NCI-H1436 treated with DMSO at 0.1 percent for 48 hours (cell line): Measurements from ENCODE around the gene CACNA1G.

Experiments
- DNase-seq: peaks from one replicate; lab custom pipeline; 2025; lab: John Stamatoyannopoulos, UW

The CACNA1G gene

GRCh38 chr17:50651661-50652060, 91.1 kb downstream of the CACNA1G start:
- no peak for DNase-seq

- no peak for DNase-seq
These were observed 93.2 kb downstream of the CACNA1G start for GRCh38 chr17:50653738-50654137.

GRCh38 chr17:50656509-50656908, 96.0 kb downstream of the CACNA1G start:
- DNase-seq = no peak

GRCh38 chr17:50657054-50657453, 96.5 kb downstream of the CACNA1G start:
- DNase-seq = no peak

GRCh38 chr17:50657627-50658026, 97.1 kb downstream of the CACNA1G start:
- no peak for DNase-seq

GRCh38 chr17:50658616-50659015, 98.1 kb downstream of the CACNA1G start:
- DNase-seq = no peak

GRCh38 chr17:50659179-50659578, 98.7 kb downstream of the CACNA1G start:
- DNase-seq = no peak

- no peak for DNase-seq
These were observed 99.7 kb downstream of the CACNA1G start for GRCh38 chr17:50660042-50660886.

- DNase-seq = no peak
These were observed 100.4 kb downstream of the CACNA1G start for GRCh38 chr17:50660887-50661345.

GRCh38 chr17:50661348-50661747, 100.8 kb downstream of the CACNA1G start:
- DNase-seq = no peak

- peak; percentile 78 for DNase-seq
These were observed 101.4 kb downstream of the CACNA1G start for GRCh38 chr17:50661795-50662391.

- no peak for DNase-seq
These were observed 102.2 kb downstream of the CACNA1G start for GRCh38 chr17:50662632-50663225.

- no peak for DNase-seq
These were observed 103.4 kb downstream of the CACNA1G start for GRCh38 chr17:50663812-50664374.

- DNase-seq = no peak
These were observed 104.4 kb downstream of the CACNA1G start for GRCh38 chr17:50664788-50665458.

- no peak for DNase-seq
These were observed 105.3 kb downstream of the CACNA1G start for GRCh38 chr17:50665838-50666237.

- no peak for DNase-seq
These were observed 105.8 kb downstream of the CACNA1G start for GRCh38 chr17:50666316-50666715.

- no peak for DNase-seq
These were observed 106.9 kb downstream of the CACNA1G start for GRCh38 chr17:50667259-50668024.

- DNase-seq = no peak
These were observed 107.7 kb downstream of the CACNA1G start for GRCh38 chr17:50668025-50668837.

- DNase-seq = no peak
These were observed 108.5 kb downstream of the CACNA1G start for GRCh38 chr17:50668838-50669581.

- DNase-seq = no peak
These were observed 111.6 kb downstream of the CACNA1G start for GRCh38 chr17:50672071-50672470.
